HFFc6 (cell line): Measurements from ENCODE around the gene COL28A1. TPM values are rescaled to one million over a fixed set of nuclear protein-coding genes. Genes with fewer than 3 reads are reported as not detected.

Experiments
- DNase-seq: peaks from one replicate; pipeline ENCODE4 v3.0.0-alpha.2; 2018
- H3K27ac Mint-ChIP-seq: 2 replicates; pipeline ENCODE4 v1.8.0; 2020; ENCODE audit warnings: mild to moderate bottlenecking, mixed read lengths
- H3K27me3 Mint-ChIP-seq: 2 replicates; pipeline ENCODE4 v1.8.0; 2021; ENCODE audit warnings: mild to moderate bottlenecking, moderate library complexity, mixed read lengths; ENCODE audit not compliant: insufficient read depth
- H3K36me3 Mint-ChIP-seq: 2 replicates; pipeline ENCODE4 v1.8.0; 2021; ENCODE audit warnings: low read depth, mixed read lengths
- H3K4me1 Mint-ChIP-seq: 2 replicates; pipeline ENCODE4 v1.8.0; 2020; ENCODE audit warnings: low read depth, mixed read lengths
- H3K4me3 Mint-ChIP-seq: 2 replicates; pipeline ENCODE4 v1.8.0; 2020; ENCODE audit warnings: mild to moderate bottlenecking, moderate library complexity, mixed read lengths
- H3K9me3 Mint-ChIP-seq: 2 replicates; pipeline ENCODE4 v1.8.0; 2020; ENCODE audit warnings: mild to moderate bottlenecking, mixed read lengths
- CTCF ChIP-seq: fragments of 200-600 bp; sonication (generic); IDR thresholded peaks from 2 replicates; pipeline ENCODE4 v1.5.0; 2021; ENCODE audit warnings: antibody characterized with exemption, mild to moderate bottlenecking
- total RNA-seq, 6 experiments: library from RNA; stranded (reverse); fragmentation: NEBNext Ultra II Directional; extraction: Animal tissue kit (Norgen Biotek cat#: 25700); gene quantifications; 2 replicates in 1 of 6; 3 replicates in 5 of 6; pipeline ENCODE4 v1.2.3, GENCODE V29; 2021

Gene COL28A1
- total RNA-seq, 6 experiments from 2014 or later, result 0.07 to 0.14 TPM; not detected in 4

GRCh38 chr7:7309203-7309602 is 226.5 kb downstream of the COL28A1 start:
- H3K9me3 Mint-ChIP-seq, result no peaks in the 10 kb centered on the region
- no peak overlapping the region for H3K4me3 Mint-ChIP-seq
- no peak for TF ChIP-seq CTCF
- no peaks in the 10 kb centered on the region for H3K36me3 Mint-ChIP-seq
- H3K27me3 Mint-ChIP-seq, result peaks cover 3% of the 10 kb centered on the region; the same call in 1 of the 2 replicates
- DNase-seq, result no peak
- H3K27ac Mint-ChIP-seq, result no peak overlapping the region
- H3K4me1 Mint-ChIP-seq, result no peaks in the 10 kb centered on the region

Other genes starting within 250 kb of the COL28A1 start
- gene MIOS, start 31.0 kb upstream of the COL28A1 start, total RNA-seq, result 10 to 100 TPM; 30.2 to 39.0 (median 35.1) TPM
- 10 to 100 TPM; 11.6 to 14.6 (median 12.1) TPM for gene UMAD1, start 104.9 kb upstream of the COL28A1 start, total RNA-seq
- 10 to 100 TPM; 36.7 to 58.0 (median 51.1) TPM for gene RPA3, start 182.7 kb upstream of the COL28A1 start, total RNA-seq